Measurements from ENCODE around the gene CACNA2D3. TPM values are rescaled to one million over a fixed set of nuclear protein-coding genes. Genes with fewer than 3 reads are reported as not detected.
"Not testable (repeated sequence)": the region's sequence is repeated elsewhere in the genome, so short reads cannot be mapped to it uniquely, and the experiment has no call there.

Gene CACNA2D3
- 11.2 and 11.7 TPM in 2 replicates for total RNA-seq (2014; rRNA removed; shearing (Covaris generic))

DNA sequence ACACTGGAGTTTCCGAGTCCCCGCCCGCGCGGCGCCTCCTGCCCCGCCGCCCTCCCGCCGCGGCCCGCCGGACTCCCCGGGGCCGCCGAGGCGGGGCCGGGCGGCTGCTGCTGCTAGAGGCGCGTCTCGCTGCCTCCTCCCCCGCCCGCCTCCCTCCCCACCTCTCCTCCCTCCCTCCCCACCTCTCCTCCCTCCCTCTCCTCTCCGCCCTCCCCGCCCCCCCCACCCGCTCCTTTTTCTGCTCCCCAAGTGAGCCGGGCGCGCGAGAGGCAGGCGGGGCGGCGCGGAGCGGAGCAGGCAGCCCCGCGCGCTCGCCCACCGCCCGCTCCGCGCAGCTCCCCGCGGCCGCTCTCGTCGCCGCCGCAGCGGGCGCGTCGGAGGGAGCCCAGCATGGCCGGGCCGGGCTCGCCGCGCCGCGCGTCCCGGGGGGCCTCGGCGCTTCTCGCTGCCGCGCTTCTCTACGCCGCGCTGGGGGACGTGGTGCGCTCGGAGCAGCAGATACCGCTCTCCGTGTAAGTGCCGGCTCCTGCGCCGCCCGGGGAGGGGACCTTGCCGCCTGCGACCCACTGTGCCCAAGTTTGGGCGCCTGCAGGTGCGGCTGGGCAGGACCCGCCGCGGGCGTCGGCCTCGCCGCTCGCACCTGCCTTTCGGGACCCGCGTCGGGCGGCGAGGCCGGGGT lies at the start of gene CACNA2D3:
CACNA2D3 (plus strand) TSS at position 229 of the 679 bp plus-strand sequence.
- peak; percentile 54 for DNase-seq (ENCODE audit: low read depth)

DNA sequence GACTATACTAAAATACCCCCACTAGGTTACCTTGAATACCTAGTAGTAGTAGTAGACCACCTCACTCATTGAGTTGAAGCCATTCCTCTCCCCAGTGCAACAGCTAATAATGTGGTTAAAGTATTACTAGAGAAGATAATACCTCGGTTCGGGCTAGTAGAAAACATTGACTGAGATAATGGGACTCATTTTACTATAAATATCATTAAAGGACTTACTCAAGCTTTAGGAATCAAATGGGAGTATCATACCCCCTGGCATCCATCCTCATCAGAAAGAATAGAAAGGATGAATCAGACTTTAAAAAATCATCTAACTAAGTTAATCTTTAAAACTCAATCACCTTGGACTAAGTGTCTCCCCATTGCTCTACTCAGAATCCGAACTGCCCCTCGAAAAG lies 49.0 kb upstream of the CACNA2D3 start:
- no peak for DNase-seq (ENCODE audit: low read depth)

DNA sequence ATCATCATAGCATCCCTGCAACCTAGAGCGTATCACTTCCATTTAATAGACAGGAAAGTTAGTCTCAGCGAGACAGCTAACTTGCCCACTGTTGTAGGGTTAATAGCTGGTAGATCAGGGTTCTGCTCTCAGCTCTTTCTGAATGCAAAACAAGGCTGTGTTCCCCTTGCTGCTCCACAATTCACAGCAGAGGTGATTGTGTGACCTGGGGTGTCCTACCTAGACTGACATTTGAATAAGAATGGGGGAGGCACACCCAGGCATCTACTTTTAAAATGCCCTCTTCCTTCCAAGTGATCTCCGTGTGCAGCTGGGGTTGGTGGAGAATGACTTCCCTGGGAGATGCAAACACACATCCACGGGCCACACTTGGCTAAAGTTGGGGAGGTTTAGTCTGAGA lies 43.0 kb upstream of the CACNA2D3 start:
- no peak for DNase-seq (ENCODE audit: low read depth)

DNA sequence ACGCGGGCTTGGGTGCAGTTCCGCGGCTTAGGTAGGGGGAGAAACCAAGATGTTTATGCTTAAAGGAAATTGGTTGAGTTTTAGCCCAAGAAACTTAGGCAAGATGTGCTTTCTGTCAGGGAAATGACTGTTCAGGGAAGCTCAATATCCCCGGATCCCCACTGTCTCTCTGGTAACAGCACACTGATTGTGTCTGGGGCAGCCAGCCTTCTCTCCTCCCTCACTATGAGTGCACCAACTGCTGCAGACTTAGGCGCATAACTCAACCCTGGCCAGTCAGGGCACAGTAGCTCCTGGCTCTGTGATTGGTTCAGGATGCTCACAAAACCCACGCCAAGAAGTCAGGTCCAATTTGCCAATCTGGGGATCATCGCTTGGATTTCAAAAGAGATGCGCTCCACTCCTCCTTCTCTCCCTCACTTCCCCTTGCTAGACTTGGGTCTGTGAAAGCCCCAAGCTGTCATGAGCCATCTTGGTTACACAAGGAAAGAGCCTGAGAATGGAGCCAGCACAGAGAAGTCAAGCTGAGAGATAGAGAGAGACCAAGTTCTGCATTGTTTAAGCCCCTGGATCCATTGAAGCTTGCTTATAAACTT lies 42.5 kb upstream of the CACNA2D3 start:
- no peak for DNase-seq (ENCODE audit: low read depth)

DNA sequence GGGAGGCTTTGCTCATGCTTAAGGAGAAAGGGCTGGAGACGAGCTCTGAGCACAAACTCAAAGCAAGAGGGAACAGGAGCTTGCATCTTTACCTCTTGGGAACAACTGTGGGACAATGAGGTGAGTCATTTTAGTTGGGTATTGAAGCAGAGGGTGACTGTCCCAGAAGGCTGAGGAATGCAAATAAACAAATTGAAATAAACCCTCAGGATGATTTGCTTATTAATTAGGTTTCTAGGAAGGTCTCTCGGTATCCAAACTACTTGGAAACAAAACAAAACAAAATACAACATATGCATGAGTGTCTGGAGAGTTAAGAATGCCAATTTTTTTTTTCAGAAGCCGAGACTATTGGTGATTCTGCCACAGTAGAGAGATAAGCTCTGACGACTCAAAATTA lies 38.4 kb upstream of the CACNA2D3 start:
- no peak for DNase-seq (ENCODE audit: low read depth)

DNA sequence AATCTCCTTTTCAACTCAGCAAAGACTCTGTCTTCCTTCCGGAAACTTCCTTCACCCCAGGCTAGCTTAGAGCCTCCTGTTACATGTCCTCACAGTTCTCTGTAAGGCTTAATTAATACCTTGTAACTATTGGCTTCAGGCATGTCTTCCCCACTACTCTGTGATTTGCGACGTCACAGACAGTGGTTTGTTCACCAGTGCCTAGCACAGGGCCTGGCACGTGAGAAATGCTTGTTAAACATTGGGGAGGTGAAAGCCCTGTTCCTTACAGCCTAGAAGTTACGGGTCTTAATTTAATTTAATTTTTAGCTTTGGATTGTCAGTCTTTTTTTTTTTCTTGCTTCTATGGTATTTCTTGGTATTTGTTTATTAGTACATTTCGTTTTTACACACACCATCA lies 36.4 kb upstream of the CACNA2D3 start:
- DNase-seq (ENCODE audit: low read depth): no peak

DNA sequence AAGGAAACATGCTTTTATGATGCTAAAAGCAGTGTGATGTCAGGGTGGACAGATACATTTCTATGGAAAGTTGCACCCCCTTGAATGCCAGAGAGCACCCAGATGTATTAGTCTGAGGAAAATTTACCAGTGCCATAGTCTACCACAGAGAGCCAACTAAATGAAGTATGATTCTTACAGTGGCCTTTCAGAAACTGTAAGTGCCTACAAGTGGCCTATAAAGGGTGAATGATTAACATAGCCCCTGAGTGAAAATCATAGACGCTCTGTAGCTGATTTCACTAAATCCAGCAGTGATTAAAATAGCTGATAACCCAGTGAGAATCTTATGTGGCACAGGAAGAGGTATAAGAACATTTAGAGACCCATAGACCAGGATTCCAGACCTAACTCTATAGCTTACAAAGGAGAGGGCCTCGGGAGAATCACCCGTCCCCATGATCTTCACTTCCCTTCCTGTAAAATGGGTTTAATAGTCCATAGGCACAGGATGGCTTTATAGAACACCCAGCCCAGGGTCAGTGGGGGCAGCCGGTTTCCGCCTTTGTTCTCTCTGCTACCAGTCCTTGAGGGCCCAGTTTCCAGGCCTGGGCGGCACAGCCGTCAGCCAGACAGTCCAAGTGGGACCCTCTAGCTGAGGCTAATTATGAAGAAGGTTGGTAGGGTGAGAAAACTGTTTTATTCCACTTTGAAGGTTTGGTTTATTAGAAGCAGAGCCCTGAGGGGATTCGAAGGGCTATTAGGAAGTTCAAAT lies 35.5 kb upstream of the CACNA2D3 start:
- DNase-seq (ENCODE audit: low read depth): no peak

DNA sequence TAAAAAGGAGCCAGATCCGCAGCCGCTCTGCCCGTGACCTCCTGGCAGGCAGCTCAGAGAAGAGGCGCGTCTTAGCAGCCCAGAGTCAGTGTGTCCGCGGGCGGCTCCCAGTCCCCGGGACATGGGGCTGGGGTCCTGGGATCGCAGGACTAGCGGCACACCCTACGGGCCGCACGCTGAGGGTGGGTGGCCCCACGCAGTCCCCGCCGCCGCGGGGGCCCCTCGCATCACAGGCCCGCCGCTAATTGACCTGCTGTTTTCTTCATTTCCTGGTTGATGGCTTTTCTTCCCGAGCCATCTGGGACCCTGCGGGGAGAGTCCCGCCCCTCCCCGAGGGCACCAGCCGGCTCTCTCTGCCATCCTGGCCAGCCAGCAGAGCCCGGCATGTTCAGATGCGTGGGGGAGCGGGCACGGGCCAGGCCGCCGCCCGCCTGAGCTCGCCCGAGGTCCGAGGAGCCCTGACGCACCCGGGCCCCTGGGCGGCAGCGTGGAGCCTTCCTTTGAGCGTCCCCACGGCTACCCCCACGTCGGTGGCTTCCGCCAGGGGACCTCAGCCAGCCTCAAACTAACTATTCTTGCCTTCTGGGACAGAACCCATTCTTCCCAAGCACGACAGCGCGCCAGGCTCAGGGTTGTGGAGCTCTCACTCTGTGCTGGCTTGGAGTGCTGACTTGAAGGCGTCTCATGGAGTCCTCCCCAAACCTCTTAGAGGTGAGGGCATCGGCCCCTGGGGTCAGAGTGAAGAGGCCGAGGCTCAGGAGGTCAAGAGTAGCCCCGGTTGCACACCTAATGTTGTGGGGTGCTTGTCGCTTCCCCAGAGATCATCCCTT lies 34.6 kb upstream of the CACNA2D3 start:
- peak; percentile 22 for DNase-seq (ENCODE audit: low read depth)

DNA sequence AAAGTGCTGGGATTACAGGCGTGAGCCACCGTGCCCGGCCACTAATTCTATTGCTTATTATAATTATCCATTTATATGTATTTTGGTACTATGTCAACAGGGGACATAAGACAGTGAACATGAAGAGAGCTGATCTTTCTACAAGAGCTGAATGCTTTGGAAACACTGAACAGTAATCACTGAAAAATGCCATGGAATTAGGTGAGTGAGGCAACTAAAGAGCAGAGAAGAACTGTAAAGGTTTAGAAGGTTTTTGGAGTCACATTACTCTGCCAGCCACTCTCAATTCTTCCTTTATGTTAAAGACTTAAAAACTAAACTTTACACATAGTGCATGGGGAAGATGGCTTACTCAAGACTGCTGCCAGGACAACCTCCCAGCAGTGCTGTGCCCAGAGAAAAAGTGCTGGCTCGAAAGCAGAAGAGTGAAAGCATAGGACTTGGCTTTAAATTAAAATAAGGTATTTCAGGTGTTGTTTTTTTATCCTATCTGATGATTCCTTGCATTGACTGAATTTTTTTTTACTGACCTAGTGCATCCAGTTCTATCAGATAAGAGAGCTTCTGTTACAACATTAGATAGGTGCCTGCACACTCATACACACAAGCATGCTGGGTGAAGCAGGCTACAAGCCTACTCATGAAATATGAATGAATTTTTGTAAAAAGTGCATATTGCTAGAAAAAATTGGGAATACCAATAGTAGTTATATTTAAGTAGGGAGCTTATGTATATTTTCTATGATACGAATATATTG lies 28.7 kb upstream of the CACNA2D3 start:
- DNase-seq (ENCODE audit: low read depth): no peak

DNA sequence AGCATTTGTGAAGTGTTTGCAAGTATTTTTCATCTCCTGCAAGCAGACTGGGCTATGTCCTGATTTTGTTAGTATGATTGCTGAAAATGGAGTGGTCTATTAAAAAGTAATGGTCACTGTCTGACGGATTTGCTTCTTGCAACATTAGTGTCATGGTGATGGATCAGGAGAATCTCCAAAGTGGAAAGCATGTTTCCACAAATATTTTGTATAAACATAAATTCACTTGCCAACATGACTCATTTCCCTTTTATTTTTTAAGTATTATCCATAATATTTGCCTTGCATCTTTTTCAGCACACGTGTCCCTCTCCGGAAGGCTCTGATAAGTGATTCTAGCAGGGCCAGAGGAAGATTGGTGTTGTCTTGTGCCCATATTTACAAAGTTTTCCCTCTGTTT lies 27.4 kb upstream of the CACNA2D3 start:
- no peak for DNase-seq (ENCODE audit: low read depth)

DNA sequence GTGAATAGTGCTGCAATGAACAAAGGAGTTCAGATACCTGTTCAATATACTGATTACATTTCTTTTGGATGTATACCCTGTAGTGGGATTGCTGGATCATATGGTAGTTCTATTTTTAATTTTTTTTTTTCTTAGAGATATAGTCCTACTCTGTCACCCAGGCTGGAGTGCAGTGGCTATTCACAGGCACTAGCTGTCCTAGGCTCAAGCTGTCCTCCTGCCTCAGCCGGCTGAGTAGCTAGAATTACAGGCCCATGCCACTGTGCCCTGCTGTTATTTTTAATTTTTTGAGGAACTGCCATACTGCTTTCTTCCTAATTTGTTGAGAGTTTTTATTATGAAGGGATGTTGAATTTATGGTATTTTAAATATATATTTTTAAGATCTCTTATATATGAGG lies 23.0 kb upstream of the CACNA2D3 start:
- no peak for DNase-seq (ENCODE audit: low read depth)

DNA sequence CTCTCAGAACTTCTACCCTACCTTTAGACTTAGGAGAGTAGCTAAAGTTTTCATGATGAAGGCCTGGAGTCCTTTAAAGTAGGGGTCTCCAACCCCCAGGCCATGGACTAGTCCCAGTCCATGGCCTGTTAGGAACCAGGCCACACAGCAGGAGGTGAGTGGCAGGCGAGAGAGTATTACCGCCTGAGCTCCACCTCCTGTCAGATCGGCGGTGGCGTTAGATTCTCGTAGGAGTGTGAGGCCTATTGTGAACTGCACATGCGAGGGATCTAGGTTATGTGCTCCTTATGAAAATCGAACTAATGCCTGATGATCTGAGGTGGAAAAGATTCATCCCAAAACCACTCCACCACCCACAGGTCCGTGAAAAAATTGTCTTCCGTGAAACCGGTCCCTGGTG lies 18.3 kb upstream of the CACNA2D3 start:
- no peak for DNase-seq (ENCODE audit: low read depth)

DNA sequence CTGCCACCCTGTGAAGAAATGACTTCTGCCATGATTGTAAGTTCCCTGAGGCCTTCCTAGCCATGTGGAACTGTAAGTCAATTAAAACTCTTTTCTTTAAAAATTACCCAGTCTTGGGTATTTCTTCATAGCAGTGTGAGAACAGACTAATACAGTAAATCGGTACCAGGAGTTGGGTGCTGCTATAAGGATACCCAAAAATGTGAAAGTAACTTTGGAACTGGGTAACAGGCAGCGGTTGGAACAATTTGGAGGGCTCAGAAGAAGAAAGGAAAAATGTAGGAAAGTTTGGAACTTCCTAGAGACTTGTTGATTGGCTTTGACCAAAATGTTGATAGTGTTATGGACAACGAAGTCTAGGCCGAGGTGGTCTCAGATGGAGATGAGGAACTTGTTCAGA lies 6.2 kb upstream of the CACNA2D3 start:
- DNase-seq (ENCODE audit: low read depth): not testable (repeated sequence)

DNA sequence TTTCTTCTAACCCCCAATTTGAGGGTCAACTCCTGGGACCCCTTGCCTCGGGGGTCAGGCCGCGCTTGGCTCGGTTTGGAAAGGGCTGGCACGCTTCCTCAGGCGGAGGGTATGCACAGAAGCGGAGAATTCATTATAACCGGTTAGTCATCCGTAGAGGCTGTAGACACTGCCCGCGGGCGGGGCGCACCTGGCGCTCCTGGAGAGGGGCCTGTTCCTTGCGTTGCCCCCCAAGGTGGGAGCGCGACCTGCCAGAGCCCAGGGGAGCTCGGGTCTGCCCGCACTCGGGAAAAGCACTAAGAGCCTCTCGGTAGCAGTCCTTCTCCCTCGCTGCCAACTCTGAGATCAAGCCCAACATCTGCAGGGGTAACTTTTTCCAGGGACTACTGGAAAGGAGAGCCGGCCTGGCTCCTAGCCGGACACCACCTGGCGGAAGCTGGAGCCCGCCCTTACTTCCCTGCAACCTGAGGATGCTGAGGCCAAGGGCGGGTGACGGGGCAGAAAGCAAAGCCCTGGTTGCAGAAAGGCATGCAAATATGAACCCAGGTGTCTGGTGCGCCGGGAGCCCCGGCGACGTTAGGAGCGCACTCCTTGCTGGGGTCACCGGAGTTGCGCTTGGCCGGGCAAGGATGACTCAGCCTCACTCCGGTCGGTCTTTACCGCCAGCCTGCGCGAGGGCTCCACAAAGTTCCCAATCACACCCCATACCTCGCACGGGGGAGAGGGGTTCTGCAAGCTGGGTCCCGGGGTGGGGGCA lies 1.5 kb upstream of the CACNA2D3 start:
- DNase-seq (ENCODE audit: low read depth): peak; percentile 20

DNA sequence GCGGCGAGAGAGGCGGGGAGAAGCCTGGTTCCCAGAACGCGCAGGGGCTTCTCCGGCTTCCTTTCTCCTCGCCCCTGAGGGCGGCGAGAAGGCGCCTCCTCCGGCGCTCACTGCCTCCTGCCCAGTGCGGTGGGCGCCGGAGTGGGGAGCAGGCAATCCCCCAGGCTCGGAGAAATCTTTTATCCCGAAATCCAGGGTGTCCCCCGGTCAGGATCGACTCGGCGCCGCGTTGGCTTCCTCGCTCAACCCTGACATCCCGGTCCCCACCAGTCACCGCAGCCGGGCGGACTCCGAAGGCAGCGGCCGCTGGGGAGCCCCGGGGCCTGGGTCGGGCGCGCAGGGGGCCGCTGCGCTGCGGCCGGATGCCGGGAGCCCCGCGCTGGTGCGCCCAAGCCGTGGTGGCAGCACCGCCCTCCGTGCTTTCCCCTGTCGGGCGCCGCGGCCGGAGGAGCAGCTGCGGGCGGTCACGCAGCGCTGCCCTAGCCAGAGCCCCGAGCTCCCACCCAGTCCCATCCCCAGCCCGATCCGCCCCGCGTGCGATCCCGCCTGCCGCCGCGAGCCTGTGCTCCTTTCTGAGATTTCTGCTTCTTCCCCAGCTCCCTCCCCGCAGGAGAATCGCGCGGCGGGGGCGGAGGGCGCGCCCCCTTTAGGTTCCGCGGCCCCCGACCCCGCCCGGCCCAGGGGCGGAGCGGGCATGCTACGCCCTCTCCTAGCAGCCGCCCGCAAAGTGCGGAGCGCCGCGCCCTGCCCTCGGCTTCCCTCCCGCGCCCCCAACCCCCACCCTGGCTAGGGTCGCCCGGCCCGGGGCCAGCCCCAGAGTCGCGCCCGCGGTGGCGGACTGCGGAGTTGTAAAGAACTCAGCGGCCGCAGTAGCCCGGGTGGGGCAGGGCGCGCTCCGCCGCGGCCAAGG lies 683 bp upstream of the CACNA2D3 start:
- peak; percentile 21 for DNase-seq (ENCODE audit: low read depth)

DNA sequence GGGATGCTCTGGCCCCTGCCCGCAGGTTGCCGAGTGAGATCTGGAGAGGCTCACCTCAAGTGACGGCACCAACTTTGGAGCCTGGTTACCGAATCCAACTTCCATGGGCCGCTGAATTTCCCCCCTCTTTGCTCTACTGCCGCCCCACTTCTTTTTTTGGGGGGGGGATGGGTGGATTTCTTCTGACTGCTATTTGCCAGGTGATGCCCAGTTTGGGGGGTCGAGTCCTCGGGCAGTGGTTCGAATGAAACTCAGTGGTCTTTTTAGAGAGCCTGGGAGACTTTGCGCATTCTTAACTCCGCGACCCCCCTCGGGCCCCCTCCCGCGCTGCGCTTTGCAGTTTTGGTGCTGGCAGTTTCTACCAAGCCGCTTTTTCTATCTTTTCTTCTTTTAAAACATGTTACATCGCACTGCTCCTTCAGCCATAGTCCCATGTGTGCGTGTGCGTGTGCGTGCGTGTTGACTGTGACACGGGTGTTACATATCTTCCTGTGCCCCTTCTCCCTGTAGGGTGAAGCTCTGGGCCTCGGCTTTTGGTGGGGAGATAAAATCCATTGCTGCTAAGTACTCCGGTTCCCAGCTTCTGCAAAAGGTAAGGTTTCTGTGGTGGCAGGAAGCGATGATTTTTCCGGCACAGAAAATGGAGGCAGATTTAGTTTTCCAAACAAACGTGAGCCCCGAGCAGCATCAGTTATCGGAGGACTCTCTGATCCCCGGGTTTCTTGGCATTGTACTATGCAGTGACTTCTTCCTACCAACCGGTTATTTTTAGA lies 837 bp downstream of the CACNA2D3 start:
- no peak for DNase-seq (ENCODE audit: low read depth)

DNA sequence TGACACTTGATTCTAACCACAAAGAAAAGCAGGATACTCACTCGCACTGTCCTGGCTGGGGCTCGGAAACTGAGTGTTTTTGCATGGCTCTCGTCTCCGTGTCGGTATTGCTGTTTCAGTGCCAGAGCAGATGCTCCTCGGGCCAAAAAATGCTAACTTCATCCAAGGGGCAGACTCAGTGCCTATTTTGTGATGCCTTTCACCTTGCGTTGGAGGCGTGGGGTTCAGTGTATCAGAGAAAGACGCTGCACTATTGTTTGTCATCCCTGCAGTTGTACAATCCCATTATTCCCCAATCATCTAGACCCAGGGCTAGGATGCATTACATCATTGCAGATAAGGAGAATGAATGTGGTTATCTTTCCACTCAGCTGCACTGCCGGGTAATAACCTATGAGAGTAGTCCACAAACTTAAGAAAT lies 1.4 kb downstream of the CACNA2D3 start:
- DNase-seq (ENCODE audit: low read depth): peak; percentile 44

DNA sequence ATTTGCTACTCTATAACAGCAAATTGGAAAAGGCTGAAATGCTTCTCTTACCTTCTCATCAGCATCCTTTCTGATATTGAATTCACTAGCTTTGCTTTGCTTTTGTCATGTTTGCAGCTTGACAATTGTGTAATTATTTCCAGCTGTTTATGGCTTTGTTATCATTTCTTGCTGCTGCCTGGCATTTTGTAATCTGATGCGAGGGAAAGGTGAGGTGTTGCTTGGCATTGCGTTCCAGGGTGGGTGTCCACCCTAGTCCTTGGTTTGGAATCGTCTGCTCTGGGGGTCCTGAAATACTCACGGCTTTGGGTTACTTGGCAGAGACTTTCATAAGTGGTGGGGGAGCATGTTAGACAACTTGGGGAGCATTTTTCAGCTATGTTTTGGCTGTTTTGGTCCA lies 2.9 kb downstream of the CACNA2D3 start:
- DNase-seq (ENCODE audit: low read depth): no peak

DNA sequence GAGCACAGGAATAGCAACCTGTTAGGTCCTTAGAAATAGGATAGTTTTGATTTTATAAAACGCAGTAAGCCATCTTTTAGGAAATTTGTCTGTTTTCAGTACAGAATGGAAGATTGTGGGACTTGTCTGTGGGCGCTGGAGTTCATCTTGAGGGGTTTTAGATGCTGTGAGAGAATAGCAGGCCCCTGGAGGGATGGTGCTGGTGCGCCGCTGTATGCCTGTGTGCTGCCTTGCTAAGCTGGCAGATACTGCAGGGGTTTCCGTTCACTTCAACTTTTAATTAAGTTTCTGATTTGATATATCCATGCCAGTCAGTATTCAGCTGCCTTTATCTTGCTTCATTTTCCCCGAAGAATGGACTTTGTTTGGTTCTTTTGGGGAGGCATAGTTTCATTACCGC lies 4.2 kb downstream of the CACNA2D3 start:
- DNase-seq (ENCODE audit: low read depth): no peak

Data from RPMI7951 (cell line).